D721Med (cell line): ENCODE data around the gene PHF13.

ENCODE experiments used
- DNase-seq: peaks from one replicate; pipeline ENCODE4 v3.0.0; 2011; ENCODE audit warnings: low spot score; ENCODE audit not compliant: insufficient read length
- FAIRE-seq: peaks from 2 replicates; lab custom pipeline; 2011; peaks lifted over from hg19 to GRCh38; lab: Jason Lieb, UNC
- CTCF ChIP-seq: IDR thresholded peaks from 2 replicates; pipeline ENCODE4 v1.5.1; 2012; ENCODE audit warnings: mild to moderate bottlenecking, control low read depth; ENCODE audit not compliant: insufficient read depth; ENCODE audit errors: missing control alignments

PHF13 gene

GRCh38 chr1:6646499-6647148 is 33.1 kb downstream of the PHF13 start:
- TF ChIP-seq CTCF: peak; percentile 39
- no peak for FAIRE-seq
- no peak for DNase-seq

- FAIRE-seq: no peak
- no peak for DNase-seq
- TF ChIP-seq CTCF: no peak
Observed at GRCh38 chr1:6648556-6648955, 35.0 kb downstream of the PHF13 start.

GRCh38 chr1:6651909-6652308 is 38.4 kb downstream of the PHF13 start:
- no peak for DNase-seq
- no peak for TF ChIP-seq CTCF
- no peak for FAIRE-seq

- no peak for DNase-seq
- no peak for FAIRE-seq
- no peak for TF ChIP-seq CTCF
Observed at GRCh38 chr1:6652986-6653385, 39.5 kb downstream of the PHF13 start.

- no peak for FAIRE-seq
- DNase-seq: no peak
- TF ChIP-seq CTCF: no peak
Observed at GRCh38 chr1:6653436-6654290, 40.1 kb downstream of the PHF13 start.

GRCh38 chr1:6657138-6657537 is 43.6 kb downstream of the PHF13 start:
- DNase-seq (no peak), FAIRE-seq (no peak)
- TF ChIP-seq CTCF: no peak
